Chondrocyte (in vitro differentiated cells): ENCODE results near the gene PIEZO2. TPM values are rescaled to one million over a fixed set of nuclear protein-coding genes. Genes with fewer than 3 reads are reported as not detected.

ENCODE experiments used
- DNase-seq: peaks from one replicate; pipeline ENCODE4 v3.0.0; 2021; ENCODE audit warnings: mixed read lengths, low spot score
- H3K27ac Mint-ChIP-seq: one replicate; pipeline ENCODE4 v1.8.0; 2021; ENCODE audit warnings: mild to moderate bottlenecking, moderate library complexity, mixed read lengths; ENCODE audit not compliant: unreplicated experiment
- H3K27me3 Mint-ChIP-seq: 2 replicates; pipeline ENCODE4 v1.8.0; 2021; ENCODE audit warnings: low read depth, mixed read lengths
- H3K36me3 Mint-ChIP-seq: 2 replicates; pipeline ENCODE4 v1.8.0; 2021; ENCODE audit warnings: low read depth, mixed read lengths
- H3K4me1 Mint-ChIP-seq: 2 replicates; pipeline ENCODE4 v1.8.0; 2021; ENCODE audit warnings: low read depth, mild to moderate bottlenecking, mixed read lengths
- H3K4me3 Mint-ChIP-seq: one replicate; pipeline ENCODE4 v1.8.0; 2021; ENCODE audit warnings: mild to moderate bottlenecking, moderate library complexity, mixed read lengths; ENCODE audit not compliant: unreplicated experiment
- H3K9me3 Mint-ChIP-seq: 2 replicates; pipeline ENCODE4 v1.8.0; 2021; ENCODE audit warnings: low read depth, mixed read lengths
- total RNA-seq: library from RNA; stranded (reverse); gene quantifications from 3 replicates; pipeline ENCODE4 v1.2.1, GENCODE V29; 2021
- TF ChIP-seq, protein P1 (sequence below): fragments of 200-600 bp; sonication (generic); IDR thresholded peaks from 2 replicates; pipeline ENCODE4 v1.5.0; 2021; ENCODE audit warnings: antibody characterized with exemption, mild to moderate bottlenecking, moderate library complexity

The PIEZO2 gene
- total RNA-seq, 1 donor from 2014 or later: 142 TPM

DNA sequence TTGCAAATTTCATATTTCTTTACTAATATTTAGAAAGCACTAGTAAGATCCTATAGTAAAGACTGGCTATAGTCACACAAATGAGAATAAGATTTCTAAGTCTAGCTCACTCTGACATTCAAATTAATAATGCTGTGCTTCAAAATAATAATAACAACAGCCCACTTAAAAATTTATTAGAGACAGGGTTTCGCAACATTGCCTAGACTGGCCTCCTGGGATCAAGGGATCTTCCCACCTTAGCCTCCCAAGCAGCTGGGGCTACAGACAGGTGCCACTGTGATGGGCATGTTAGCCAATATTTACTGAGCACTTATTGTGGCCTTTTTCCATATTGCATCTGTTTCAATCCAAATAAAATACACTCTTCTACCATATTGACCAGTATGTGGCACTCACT lies 96.1 kb downstream of the PIEZO2 start:
- Mint-ChIP-seq H3K36me3 (peaks cover 2% of the 10 kb centered on the region), H3K27me3 (no peaks in the 10 kb centered on the region), H3K4me1 (peaks cover 68% of the 10 kb centered on the region), H3K4me3 (no peak overlapping the region), H3K27ac (no peak overlapping the region), H3K9me3 (peaks cover under 1% of the 10 kb centered on the region)
- DNase-seq: no peak
- TF ChIP-seq, protein P1, sequence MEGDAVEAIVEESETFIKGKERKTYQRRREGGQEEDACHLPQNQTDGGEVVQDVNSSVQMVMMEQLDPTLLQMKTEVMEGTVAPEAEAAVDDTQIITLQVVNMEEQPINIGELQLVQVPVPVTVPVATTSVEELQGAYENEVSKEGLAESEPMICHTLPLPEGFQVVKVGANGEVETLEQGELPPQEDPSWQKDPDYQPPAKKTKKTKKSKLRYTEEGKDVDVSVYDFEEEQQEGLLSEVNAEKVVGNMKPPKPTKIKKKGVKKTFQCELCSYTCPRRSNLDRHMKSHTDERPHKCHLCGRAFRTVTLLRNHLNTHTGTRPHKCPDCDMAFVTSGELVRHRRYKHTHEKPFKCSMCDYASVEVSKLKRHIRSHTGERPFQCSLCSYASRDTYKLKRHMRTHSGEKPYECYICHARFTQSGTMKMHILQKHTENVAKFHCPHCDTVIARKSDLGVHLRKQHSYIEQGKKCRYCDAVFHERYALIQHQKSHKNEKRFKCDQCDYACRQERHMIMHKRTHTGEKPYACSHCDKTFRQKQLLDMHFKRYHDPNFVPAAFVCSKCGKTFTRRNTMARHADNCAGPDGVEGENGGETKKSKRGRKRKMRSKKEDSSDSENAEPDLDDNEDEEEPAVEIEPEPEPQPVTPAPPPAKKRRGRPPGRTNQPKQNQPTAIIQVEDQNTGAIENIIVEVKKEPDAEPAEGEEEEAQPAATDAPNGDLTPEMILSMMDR: no peak

DNA sequence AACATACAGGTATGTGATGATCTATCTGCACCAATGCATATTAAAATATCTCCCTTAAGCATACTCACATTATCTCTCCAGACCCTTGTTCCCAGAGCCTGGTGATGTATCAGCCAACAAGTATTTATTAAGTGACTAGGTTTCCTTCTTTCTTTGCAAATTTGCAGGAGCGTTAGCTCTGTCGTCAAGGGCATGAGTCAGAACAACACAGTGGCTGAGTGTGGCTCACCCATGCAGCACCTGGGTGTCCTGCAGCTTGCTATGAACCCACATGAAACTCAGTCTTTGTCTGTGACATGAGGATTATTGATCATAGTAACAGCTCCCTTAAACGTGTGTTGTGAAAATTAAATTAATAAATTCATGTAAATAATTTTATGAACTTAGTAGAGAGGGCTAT lies 96.6 kb downstream of the PIEZO2 start:
- Mint-ChIP-seq H3K36me3 (no peaks in the 10 kb centered on the region), H3K4me3 (no peak overlapping the region), H3K27ac (peak overlapping the region; percentile 49), H3K27me3 (no peaks in the 10 kb centered on the region), H3K9me3 (no peaks in the 10 kb centered on the region), H3K4me1 (peaks cover 73% of the 10 kb centered on the region)
- no peak for DNase-seq
- TF ChIP-seq, protein P1: no peak

DNA sequence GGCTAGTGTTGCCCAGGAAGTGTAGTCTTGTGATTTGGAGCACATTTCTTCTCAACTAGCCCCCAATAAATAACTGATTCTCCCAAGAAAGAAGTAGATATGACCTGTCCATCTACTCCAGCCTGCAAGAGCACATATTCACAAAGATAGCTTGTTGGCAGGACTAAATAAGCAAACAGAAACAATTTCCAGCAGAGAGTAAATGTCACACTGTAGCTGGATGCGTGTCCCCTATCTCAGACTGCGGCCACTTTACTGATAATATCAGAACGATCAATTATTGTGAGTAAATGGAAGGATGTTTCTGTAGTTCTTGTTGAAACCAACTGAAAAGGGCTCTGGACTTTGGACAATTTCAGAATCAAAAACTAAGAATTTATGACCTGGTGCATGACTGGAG lies 97.9 kb downstream of the PIEZO2 start:
- Mint-ChIP-seq H3K36me3 (no peaks in the 10 kb centered on the region), H3K27ac (peak overlapping the region; percentile 47), H3K9me3 (no peaks in the 10 kb centered on the region)

DNA sequence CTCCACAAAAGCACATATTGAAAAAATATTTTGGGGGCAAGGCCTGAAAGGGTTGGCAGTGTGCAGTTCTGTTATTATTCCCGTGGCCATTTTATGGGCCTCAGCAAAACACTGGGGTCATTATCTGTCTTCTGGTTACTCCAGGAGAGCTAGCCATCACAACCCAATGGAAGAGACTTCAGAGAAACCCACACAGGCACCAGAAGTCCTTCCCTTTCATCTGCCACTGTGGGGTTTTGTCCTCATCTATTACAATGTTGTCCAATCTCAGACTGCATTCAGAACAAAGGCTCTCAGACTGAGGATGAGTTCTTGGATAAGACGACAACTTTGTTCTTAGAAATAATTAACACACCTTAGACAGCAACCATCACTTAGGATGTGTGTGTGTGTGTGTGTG lies 98.4 kb downstream of the PIEZO2 start:
- TF ChIP-seq, protein P1: no peak
- Mint-ChIP-seq H3K27me3 (no peaks in the 10 kb centered on the region), H3K27ac (no peak overlapping the region), H3K4me1 (peaks cover 80% of the 10 kb centered on the region), H3K36me3 (no peaks in the 10 kb centered on the region), H3K4me3 (no peak overlapping the region), H3K9me3 (no peaks in the 10 kb centered on the region)
- DNase-seq: no peak

More for the DNA sequence above, 97.9 kb downstream of the PIEZO2 start:
- Mint-ChIP-seq H3K27me3 (no peaks in the 10 kb centered on the region), H3K4me3 (no peak overlapping the region), H3K4me1 (peaks cover 78% of the 10 kb centered on the region)
- DNase-seq: no peak
- TF ChIP-seq, protein P1: no peak

DNA sequence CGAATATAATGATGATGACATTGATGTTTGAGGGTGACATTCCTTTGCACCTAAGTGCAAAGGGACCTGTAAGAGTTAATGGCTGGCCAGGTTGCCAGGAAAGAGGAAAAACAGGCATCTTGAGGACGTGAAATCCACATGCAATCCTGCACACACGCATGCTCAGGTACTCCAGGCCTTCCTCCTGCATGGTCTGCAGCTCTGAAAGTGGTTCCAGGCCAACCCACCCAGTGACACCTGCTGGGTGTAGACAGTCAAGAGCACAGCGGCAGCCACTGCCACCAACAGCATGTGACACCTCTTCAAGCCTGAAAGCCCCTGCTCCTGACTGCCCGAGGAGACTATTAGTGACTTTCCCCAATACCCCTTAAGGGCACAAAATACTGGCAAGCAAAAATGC lies 101.6 kb downstream of the PIEZO2 start:
- Mint-ChIP-seq H3K4me3 (no peak overlapping the region), H3K27ac (peak overlapping the region; percentile 83)

More for the DNA sequence above, 101.6 kb downstream of the PIEZO2 start:
- Mint-ChIP-seq H3K27me3 (no peaks in the 10 kb centered on the region), H3K9me3 (no peaks in the 10 kb centered on the region), H3K36me3 (peaks cover 3% of the 10 kb centered on the region), H3K4me1 (peaks cover 65% of the 10 kb centered on the region)
- TF ChIP-seq, protein P1: no peak
- DNase-seq: no peak
